ENCODE data around the gene CDH16. TPM values are rescaled to one million over a fixed set of nuclear protein-coding genes. Genes with fewer than 3 reads are reported as not detected.

The CDH16 gene
- total RNA-seq, 1 donor from 2014 or later: 0.25 TPM

DNA sequence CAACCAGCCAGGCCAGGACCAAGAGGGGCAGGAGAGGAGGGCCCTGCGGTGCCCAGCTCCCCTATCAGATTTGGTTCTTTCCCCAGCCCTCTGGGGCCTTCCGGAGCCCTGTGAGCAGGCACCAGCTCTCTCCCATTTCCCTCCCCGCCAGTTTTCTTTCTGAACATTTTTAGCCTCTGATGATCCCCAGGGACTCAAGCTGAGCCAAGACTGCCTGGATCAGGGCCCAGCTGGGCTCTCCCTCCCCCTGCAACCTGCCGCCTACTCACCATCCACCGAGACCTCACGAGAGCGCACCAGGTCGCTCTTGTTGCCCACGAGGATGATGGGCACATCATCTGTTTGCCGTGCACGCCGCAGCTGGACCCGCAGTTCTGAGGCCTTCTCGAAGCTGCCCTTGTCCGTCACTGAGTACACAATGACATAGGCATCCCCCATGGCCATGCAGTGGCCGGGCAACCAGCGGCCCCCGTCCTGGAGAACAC is 4.6 kb upstream of the CDH16 start:
- Histone ChIP-seq H3K4me1 (peaks cover 5% of the 10 kb centered on the region), H3K27ac (peak overlapping the region; percentile 54), H3K36me3 (no peaks in the 10 kb centered on the region)

DNA sequence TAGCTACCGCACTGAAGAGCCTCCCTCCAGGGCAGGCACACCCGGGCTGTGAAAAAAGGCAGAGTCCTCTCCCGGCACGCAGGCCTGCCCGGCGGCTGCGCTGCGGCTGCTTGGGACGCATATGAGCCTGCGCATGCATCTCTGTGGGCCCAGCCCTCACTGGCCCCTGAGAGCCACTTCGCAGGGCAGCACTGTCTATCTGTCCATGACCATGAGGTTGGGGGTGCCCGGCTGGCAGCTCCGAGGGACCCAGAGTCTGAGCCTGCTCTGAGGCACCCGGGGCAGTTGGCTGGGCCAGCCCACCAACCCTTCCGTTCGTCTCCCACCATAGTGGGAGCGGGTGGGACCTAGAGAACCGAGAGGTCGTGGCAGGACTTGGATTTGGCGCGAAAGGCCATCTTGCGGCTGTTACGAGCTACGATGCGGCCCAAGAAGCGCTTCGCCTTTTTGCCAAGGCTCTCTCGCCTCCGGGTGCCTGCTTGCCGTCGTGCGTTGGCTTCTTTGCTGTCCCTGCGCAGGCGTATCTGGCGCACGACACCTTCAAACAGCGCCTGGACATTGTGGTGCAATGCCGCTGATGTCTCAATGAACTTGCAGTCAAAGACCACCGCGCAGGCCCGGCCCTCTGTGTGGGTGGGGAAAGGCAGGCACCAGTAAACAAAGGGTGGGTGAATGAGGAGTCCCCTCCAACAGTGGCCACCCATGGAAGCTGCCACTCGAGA is 3.2 kb upstream of the CDH16 start:
- no peaks in the 10 kb centered on the region for H3K36me3 ChIP-seq
- DNase-seq (ENCODE audit: extremely low spot score in 2 of 2): no peak
- intact Hi-C loops (cut with DNase I): no loop called here
- TF ChIP-seq POLR2AphosphoS5 (IDR thresholded peaks at IDR 0.05; ENCODE audit: insufficient read depth in 1 of 2, low read depth in 1 of 2): peak in 1 of 2 donors; percentile 18
- TF ChIP-seq, protein P1, sequence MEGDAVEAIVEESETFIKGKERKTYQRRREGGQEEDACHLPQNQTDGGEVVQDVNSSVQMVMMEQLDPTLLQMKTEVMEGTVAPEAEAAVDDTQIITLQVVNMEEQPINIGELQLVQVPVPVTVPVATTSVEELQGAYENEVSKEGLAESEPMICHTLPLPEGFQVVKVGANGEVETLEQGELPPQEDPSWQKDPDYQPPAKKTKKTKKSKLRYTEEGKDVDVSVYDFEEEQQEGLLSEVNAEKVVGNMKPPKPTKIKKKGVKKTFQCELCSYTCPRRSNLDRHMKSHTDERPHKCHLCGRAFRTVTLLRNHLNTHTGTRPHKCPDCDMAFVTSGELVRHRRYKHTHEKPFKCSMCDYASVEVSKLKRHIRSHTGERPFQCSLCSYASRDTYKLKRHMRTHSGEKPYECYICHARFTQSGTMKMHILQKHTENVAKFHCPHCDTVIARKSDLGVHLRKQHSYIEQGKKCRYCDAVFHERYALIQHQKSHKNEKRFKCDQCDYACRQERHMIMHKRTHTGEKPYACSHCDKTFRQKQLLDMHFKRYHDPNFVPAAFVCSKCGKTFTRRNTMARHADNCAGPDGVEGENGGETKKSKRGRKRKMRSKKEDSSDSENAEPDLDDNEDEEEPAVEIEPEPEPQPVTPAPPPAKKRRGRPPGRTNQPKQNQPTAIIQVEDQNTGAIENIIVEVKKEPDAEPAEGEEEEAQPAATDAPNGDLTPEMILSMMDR (IDR thresholded peaks at IDR 0.05): no peak
- no peaks in the 10 kb centered on the region for H3K27me3 ChIP-seq
- H3K4me3 ChIP-seq: no peak overlapping the region
- peaks cover 5% of the 10 kb centered on the region for H3K4me1 ChIP-seq
- no peaks in the 10 kb centered on the region for H3K9me3 ChIP-seq
- peak overlapping the region; percentile 37 for H3K27ac ChIP-seq

More for the DNA sequence above, 4.6 kb upstream of the CDH16 start:
- Histone ChIP-seq H3K9me3 (no peaks in the 10 kb centered on the region), H3K27me3 (no peaks in the 10 kb centered on the region), H3K4me3 (peak overlapping the region; percentile 56 to 61)
- intact Hi-C loops (cut with DNase I): no loop called here
- no peak for TF ChIP-seq POLR2A (IDR thresholded peaks at IDR 0.05)
- TF ChIP-seq POLR2AphosphoS5 (IDR thresholded peaks at IDR 0.05; ENCODE audit: insufficient read depth in 1 of 2, low read depth in 1 of 2): peak in 1 of 2 donors; percentile 44
- no peak for DNase-seq (ENCODE audit: extremely low spot score in 2 of 2)

DNA sequence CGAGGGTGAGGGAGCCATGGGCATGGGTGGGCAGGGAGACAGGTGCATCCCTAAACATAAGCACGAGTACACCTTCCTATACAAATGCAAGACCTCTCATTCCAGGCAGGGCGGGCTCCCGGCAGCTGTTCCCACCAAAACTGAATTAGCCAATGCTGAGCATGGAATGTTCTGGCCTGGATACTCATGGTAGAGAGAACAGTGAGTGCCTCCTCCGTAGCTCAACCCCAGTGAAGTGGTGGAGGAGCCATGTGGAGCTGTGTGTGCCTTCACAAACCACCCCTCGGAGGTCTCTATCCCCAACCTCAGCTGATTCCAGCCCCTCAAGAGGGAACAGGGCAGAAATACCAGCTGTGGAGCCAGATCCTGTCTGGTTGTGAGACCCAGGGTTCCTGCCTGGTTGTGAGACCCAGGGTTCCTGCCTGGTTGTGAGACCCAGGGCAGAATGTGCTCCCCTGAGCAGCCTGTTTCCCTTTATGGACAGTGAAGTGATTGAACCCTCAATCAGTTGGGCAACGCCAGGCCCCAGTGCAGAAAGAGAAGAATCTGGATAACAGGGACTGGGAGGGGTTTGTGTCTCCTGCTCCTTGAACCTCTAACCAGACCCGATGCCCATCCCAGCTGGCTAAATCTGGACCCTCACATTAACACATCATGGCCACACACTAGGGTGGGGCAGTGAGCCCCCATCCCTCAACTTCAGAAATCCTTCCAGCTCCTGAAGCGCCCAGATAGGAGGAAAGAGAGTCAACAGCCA is 2.4 kb upstream of the CDH16 start:
- H3K4me1 ChIP-seq: peaks cover 5% of the 10 kb centered on the region
- H3K4me3 ChIP-seq: no peak overlapping the region
- no peaks in the 10 kb centered on the region for H3K36me3 ChIP-seq
- TF ChIP-seq, protein P1 (IDR thresholded peaks at IDR 0.05): no peak
- no peak for TF ChIP-seq POLR2A (IDR thresholded peaks at IDR 0.05)
- no peak for TF ChIP-seq POLR2AphosphoS5 (IDR thresholded peaks at IDR 0.05; ENCODE audit: insufficient read depth in 1 of 2, low read depth in 1 of 2)
- no peaks in the 10 kb centered on the region for H3K9me3 ChIP-seq
- H3K27ac ChIP-seq: peak overlapping the region; percentile 37
- H3K27me3 ChIP-seq: no peaks in the 10 kb centered on the region
- intact Hi-C loops (cut with DNase I): no loop called here
- DNase-seq (ENCODE audit: extremely low spot score in 2 of 2): no peak

DNA sequence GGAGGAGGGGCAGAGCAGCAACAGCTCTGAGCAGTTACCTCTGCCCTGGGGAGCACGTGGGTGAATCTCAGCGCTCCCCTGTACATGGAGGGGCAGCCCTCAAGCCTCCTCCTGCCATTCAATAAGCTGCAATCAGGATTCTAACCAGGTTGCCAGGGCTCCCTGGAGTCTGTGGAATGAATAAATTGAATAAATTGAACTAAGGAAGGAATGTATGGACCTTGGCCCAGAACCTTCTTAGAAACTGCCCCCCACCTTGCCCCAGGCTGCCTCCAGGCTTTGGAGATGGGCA is 1.6 kb upstream of the CDH16 start:
- Histone ChIP-seq H3K4me3 (no peak overlapping the region), H3K4me1 (peaks cover 3% of the 10 kb centered on the region), H3K9me3 (no peaks in the 10 kb centered on the region), H3K36me3 (no peaks in the 10 kb centered on the region), H3K27me3 (no peaks in the 10 kb centered on the region), H3K27ac (no peak overlapping the region)
- DNase-seq (ENCODE audit: extremely low spot score in 2 of 2): no peak
- intact Hi-C loops (cut with DNase I): no loop called here
- TF ChIP-seq POLR2A (IDR thresholded peaks at IDR 0.05): no peak
- TF ChIP-seq, protein P1 (IDR thresholded peaks at IDR 0.05): no peak
- TF ChIP-seq POLR2AphosphoS5 (IDR thresholded peaks at IDR 0.05; ENCODE audit: insufficient read depth in 1 of 2, low read depth in 1 of 2): no peak

DNA sequence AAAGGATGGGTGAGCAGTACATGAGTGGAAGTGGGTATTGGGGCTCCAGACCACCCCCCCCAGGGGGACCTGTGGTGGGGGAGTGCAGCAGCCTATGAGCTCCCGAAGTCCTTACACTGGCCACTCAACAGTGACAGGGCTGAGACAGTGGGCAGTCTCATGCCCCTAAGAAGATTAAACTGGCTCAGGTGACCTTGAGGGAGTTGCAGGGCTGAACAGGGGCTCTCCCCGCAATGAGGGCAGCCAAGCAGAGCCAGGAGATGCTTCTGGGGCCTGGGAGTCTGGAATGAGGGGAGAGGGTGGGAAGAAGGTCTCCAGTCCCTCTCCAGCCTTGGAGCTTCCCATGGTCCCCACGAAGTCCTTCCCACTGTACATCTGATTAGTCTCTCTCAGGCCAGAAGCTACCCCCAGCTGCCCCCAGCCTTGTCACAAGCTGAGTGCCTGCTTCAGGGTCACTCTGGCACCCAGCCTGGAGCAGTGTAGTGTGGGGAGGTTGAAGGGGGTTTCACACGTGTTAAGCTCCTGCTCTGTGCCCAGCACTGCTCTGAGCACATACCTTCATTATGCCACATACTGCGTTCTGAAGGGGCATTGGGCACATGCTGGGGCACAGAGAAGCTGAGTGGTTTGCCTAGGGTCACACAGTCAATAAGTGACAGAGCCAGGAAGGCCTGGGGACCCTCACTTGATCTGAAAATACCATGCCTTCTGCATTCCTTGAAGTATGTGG is 1.0 kb upstream of the CDH16 start:
- intact Hi-C loops (cut with DNase I): no loop called here
- TF ChIP-seq POLR2A (IDR thresholded peaks at IDR 0.05) (no peak), POLR2AphosphoS5 (IDR thresholded peaks at IDR 0.05; ENCODE audit: insufficient read depth in 1 of 2, low read depth in 1 of 2) (no peak)
- TF ChIP-seq, protein P1 (IDR thresholded peaks at IDR 0.05): no peak
- no peaks in the 10 kb centered on the region for H3K36me3 ChIP-seq
- no peak overlapping the region for H3K27ac ChIP-seq
- no peak for DNase-seq (ENCODE audit: extremely low spot score in 2 of 2)
- H3K9me3 ChIP-seq: no peaks in the 10 kb centered on the region
- H3K4me1 ChIP-seq: no peaks in the 10 kb centered on the region
- no peak overlapping the region for H3K4me3 ChIP-seq
- H3K27me3 ChIP-seq: no peaks in the 10 kb centered on the region

Measured in vagina (tissue), 2 donors.